ENCODE data around the gene ADGRG6.
"Not testable (repeated sequence)": the region's sequence is repeated elsewhere in the genome, so short reads cannot be mapped to it uniquely, and the experiment has no call there.

ADGRG6 gene

GRCh38 chr6:142301651-142302391 is at the start of gene ADGRG6:
ADGRG6 (plus strand) TSS chr6:142302007; CDS start chr6:142302330, 323 bp downstream.
- FAIRE-seq, result no peak

GRCh38 chr6:142254513-142254912 is 47.3 kb upstream of the ADGRG6 start:
- DNase-seq (ENCODE audit: low spot score) (no peak), FAIRE-seq (no peak)

More at GRCh38 chr6:142301651-142302391, at the start of gene ADGRG6:
- no peak for DNase-seq (ENCODE audit: low spot score)

DNA sequence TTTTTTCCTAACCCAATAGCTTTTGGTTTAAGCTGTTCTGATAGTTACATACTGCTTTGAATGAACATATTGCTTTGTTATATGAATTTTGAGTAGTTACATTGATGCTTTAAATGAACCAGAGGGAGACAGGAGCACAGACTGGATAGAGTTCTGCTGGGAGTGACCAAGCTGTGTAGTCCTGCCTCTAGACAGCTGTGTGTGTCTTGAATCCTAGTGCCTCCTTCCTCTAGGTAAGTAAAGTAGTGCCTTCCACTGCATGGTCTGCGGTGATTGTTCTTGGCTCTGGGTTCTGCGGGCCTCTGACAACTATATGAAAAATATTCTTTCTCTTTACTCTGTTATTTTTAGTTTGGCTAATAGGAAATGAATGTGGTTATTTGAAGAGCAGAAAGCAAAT is 46.0 kb upstream of the ADGRG6 start:
- DNase-seq (ENCODE audit: low spot score) (no peak), FAIRE-seq (no peak)

DNA sequence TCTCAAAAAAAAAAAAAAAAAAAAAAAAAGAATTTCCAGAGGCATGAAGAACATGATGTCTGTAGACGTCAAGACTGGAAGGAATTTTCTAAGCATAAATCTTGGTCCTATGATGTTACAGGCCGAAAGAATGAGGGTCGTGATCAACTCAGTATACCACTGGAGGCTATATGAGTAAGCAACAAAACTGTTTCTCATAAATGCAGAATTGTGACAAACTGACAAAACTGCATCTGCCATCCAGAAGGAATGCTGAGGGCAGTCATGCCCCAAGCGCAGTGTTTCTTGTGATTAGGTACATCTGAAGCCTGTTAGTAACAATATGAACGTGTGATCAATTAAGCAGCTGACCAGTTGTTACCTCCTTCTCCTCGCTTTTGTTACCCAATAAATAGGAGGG is 43.5 kb upstream of the ADGRG6 start:
- no peak for FAIRE-seq
- no peak for DNase-seq (ENCODE audit: low spot score)

DNA sequence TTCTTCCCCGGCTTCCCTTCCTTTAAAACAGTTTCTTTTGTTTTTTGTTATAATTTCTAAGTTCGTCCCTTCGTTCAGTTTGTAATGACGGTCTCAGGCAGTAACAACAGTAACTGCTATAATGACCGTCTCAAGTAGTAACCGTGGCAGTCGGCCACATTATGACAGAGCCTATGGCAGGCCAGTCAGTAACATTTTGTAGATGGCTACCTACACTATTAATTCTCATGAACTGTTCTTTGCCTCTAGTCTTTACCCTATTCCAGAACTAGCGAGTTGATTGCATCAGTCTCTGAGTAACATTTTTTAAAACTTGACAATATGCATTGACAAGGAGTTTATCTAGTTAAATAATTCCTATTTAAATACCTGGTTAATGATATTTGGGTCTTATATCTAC is 43.0 kb upstream of the ADGRG6 start:
- DNase-seq (ENCODE audit: low spot score) (no peak), FAIRE-seq (no peak)

GRCh38 chr6:142260748-142261147 is 41.1 kb upstream of the ADGRG6 start:
- no peak for FAIRE-seq
- DNase-seq (ENCODE audit: low spot score), result no peak

DNA sequence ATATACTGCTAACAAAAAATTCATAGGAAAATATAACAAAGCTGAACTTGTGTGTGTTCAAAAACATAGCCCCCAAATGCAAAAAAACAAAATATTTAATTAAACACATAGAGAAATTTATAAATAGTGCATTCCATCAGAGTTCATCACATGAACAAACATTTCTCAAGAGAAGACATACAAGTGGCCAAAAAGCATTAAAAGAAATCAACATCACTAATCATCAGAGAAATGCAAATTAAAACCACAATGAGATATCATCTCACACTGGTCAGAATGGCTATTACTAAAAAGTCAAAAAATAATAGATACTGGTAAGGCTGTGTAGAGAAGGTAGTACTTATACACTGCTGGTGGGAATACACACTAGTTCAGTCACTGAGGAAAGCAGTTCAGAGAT is 39.6 kb upstream of the ADGRG6 start:
- FAIRE-seq (no peak), DNase-seq (ENCODE audit: low spot score) (no peak)

GRCh38 chr6:142265476-142265875 is 36.3 kb upstream of the ADGRG6 start:
- FAIRE-seq, result no peak

DNA sequence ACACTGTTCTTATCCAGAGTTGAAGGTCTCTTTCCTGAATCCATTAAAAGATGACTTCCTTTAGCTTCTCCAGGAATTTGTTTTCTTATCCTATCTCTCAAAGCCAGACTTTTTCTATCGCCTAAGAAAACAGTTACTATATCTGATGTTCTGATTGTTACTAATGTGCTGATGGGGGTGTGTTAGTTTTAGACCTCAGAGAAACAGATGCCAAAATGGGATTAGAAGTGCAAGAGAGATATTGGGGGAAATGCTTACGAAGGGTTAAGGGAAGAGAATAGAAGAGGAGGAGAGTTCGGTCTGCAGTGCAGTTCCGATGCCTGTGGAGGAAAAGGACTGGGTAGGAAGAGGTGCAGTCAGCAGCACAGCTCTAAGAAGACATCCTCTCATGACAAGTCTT is 35.7 kb upstream of the ADGRG6 start:
- FAIRE-seq, result no peak

More at GRCh38 chr6:142265476-142265875, 36.3 kb upstream of the ADGRG6 start:
- no peak for DNase-seq (ENCODE audit: low spot score)

GRCh38 chr6:142271476-142271875 is 30.3 kb upstream of the ADGRG6 start:
- FAIRE-seq (no peak), DNase-seq (ENCODE audit: low spot score) (no peak)

More for the DNA sequence above, 35.7 kb upstream of the ADGRG6 start:
- DNase-seq (ENCODE audit: low spot score), result no peak

- FAIRE-seq, result no peak
- DNase-seq (ENCODE audit: low spot score), result no peak
These were observed 27.2 kb upstream of the ADGRG6 start for GRCh38 chr6:142274656-142275055.

GRCh38 chr6:142275236-142276006 is 26.4 kb upstream of the ADGRG6 start:
- no peak for DNase-seq (ENCODE audit: low spot score)
- no peak for FAIRE-seq

GRCh38 chr6:142276256-142276655 is 25.6 kb upstream of the ADGRG6 start:
- no peak for FAIRE-seq
- DNase-seq (ENCODE audit: low spot score), result no peak

DNA sequence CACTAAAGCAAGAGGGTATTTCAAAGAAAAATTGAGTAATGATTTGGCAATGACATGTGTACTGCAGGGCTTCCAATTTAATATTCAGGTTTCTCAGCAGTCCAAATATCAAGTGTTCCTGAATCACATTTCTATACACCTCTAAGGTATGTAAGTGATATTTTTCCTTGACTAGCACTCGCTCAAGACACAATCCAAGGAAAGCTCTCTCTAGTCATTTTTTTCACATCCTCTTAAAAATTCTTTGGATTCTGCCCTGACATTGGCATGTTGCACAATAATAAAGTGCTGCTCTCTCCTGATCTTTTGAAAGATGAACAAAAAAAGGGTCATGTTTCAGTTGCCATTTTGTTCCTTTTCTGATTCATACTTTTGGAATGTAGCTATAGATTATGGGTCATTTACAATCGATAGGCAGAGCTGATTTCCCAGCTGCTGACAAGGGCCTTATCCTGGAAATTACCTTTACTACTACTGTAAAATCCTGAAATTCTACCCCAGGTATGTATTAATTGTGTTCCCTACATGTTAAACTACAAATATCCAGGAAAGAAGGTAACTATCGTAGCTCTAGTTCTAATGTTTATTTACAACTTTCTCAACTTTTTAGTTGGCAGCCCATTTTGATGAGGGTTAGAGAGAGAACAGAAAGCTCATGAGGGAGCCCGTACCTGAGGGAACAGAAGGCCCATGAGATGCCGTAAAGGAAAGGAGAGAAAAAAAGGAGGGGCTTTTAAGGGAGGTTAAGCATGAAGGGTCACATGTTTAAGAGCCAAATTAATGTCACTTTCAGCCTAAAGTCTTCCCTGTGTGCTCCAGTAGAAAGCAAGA is 22.2 kb upstream of the ADGRG6 start:
- no peak for FAIRE-seq
- DNase-seq (ENCODE audit: low spot score), result no peak

DNA sequence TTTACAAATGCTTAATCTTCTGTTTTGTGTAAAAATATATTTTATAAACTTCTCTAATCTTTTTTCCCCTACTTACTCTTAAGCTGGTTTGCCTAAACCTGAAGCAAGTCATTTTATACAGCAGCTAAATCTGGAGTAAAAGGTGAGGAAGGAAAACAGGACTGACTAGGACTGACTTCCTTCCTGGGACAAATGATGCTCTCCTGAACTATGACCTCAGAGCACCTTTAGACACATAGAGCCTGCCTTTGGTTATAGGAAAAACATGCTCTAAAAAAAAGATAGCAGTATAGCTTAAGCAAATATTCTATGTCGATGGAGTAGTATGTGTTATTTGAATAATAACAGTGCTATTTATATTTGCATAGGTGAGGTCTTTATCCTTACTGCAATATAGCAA is 21.5 kb upstream of the ADGRG6 start:
- FAIRE-seq, result no peak
- DNase-seq (ENCODE audit: low spot score), result no peak

GRCh38 chr6:142280927-142281326 is 20.9 kb upstream of the ADGRG6 start:
- FAIRE-seq (no peak), DNase-seq (ENCODE audit: low spot score) (no peak)

DNA sequence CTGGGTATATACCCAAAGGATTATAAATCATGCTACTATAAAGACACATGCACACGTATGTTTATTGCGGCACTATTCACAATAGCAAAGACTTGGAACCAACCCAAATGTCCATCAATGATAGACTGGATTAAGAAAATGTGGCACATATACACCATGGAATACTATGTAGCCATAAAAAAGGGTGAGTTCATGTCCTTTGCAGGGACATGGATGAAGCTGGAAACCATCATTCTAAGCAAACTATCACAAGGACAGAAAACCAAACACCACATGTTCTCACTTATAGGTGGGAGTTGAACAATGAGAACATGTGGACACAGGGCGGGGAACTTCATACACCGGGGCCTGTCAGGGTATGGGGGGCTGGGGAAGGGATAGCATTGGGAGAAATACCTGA is 18.7 kb upstream of the ADGRG6 start:
- DNase-seq (ENCODE audit: low spot score); FAIRE-seq: not testable (repeated sequence)

DNA sequence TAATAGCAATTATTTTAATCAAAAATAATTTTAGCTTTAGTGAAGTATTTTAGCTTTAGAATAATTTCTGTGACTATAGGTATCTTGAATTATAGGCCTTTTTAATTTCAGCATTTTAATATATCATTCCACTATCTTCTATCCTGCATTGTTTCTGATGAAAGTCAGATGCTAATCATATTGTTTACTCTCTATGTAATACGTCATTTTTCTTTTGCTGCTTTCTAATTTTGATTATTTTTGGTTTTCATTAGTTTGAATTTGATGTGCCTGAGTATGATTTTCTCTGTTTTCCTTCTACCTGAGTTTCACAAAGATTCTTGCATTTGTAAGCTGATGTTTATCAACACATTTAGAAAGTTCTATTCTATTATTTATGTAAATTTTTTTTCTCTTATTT is 17.4 kb upstream of the ADGRG6 start:
- no peak for FAIRE-seq
- DNase-seq (ENCODE audit: low spot score), result no peak

- FAIRE-seq, result no peak
These were observed 16.3 kb upstream of the ADGRG6 start for GRCh38 chr6:142285235-142286087.

GRCh38 chr6:142286088-142286409 is 15.8 kb upstream of the ADGRG6 start:
- DNase-seq (ENCODE audit: low spot score) (no peak), FAIRE-seq (no peak)

More at GRCh38 chr6:142285235-142286087, 16.3 kb upstream of the ADGRG6 start:
- no peak for DNase-seq (ENCODE audit: low spot score)

DNA sequence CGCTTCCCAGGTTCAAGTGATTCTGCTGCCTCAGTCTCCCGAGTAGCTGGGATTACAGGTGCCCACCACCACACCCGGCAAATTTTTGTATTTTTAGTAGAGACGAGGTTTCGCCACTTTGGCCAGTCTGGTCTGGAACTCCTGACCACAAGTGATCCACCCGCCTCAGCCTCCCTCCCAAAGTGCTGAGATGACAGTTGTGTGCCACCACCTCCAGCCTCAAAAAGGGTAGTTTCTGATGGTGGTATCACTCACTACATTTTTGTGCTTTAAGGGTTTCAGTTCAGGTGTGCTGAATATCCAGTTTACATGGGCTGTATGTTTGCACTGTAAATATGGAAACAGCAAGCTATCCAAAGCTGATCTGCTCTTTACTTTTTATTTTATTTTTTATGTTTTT is 12.1 kb upstream of the ADGRG6 start:
- FAIRE-seq (no peak), DNase-seq (ENCODE audit: low spot score) (no peak)

All from urothelium cell line (cell line).